Measurements from ENCODE around the gene GRAMD1A.
"Not testable (repeated sequence)": the region's sequence is repeated elsewhere in the genome, so short reads cannot be mapped to it uniquely, and the experiment has no call there.

GRAMD1A gene

DNA sequence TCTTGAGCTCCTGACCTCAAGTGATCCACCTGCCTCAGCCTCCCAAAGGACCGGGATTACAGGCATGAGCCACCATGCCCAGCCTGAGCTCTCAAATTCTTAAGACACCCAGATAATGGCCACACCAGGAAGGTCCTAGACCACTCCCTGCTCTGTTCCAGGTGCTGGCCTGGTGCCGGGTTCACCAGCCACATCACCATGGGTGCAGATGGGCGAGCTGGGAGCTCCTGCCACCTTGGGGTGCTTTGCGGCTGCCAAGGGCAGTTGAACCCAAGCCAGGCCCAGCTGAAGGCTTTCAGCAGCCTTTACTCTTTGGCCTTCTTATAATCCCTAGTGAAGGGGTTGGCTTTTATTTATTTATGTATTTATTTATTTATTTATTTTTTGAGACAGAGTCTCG is 46.3 kb downstream of the GRAMD1A start:
- no peak overlapping the region for H3K27ac ChIP-seq
- no peak for TF ChIP-seq CTCF (IDR thresholded peaks at IDR 0.05)
- DNase-seq (ENCODE audit: low spot score), result no peak
- H3K4me3 ChIP-seq, result no peak overlapping the region

- Histone ChIP-seq H3K4me3 (no peak overlapping the region), H3K27ac (no peak overlapping the region)
- TF ChIP-seq CTCF (IDR thresholded peaks at IDR 0.05), result no peak
- DNase-seq (ENCODE audit: low spot score), result no peak
Measured at GRCh38 chr19:35048911-35049411, 48.8 kb downstream of the GRAMD1A start.

GRCh38 chr19:35049456-35049855 is 49.3 kb downstream of the GRAMD1A start:
- no peak for DNase-seq (ENCODE audit: low spot score)
- H3K4me3 ChIP-seq, result no peak overlapping the region
- no peak overlapping the region for H3K27ac ChIP-seq
- TF ChIP-seq CTCF (IDR thresholded peaks at IDR 0.05), result no peak

- not testable (repeated sequence) for H3K4me3 ChIP-seq; H3K27ac ChIP-seq; DNase-seq (ENCODE audit: low spot score)
Measured at GRCh38 chr19:35050662-35051061, 50.5 kb downstream of the GRAMD1A start.

DNA sequence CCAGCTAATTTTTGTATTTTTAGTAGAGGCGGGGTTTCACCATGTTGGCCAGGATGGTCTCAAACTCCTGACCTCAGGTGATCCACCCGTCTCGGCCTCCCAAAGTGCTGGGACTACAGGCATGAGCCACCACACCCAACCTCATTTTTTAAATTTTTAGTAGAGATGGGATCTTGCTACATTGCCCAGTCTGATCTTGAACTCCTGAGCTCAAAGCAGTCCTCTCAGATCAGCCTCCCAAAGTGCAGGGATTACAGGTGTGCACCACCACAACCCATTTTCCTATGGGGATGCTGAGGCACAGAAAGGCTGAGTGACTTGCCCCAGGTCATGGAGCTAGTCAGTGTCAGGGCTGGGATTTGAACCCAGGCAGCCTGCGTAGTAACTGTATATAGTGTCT is 51.1 kb downstream of the GRAMD1A start:
- H3K4me3 ChIP-seq; DNase-seq (ENCODE audit: low spot score); H3K27ac ChIP-seq: not testable (repeated sequence)

- Histone ChIP-seq H3K27ac (no peak overlapping the region), H3K4me3 (no peak overlapping the region)
- no peak for DNase-seq (ENCODE audit: low spot score)
- no peak for TF ChIP-seq CTCF (IDR thresholded peaks at IDR 0.05)
Measured at GRCh38 chr19:35051796-35052195, 51.7 kb downstream of the GRAMD1A start.

- no peak overlapping the region for H3K27ac ChIP-seq
- TF ChIP-seq CTCF (IDR thresholded peaks at IDR 0.05), result no peak
- no peak overlapping the region for H3K4me3 ChIP-seq
- DNase-seq (ENCODE audit: low spot score), result no peak
Measured at GRCh38 chr19:35052599-35053190, 52.6 kb downstream of the GRAMD1A start.

DNA sequence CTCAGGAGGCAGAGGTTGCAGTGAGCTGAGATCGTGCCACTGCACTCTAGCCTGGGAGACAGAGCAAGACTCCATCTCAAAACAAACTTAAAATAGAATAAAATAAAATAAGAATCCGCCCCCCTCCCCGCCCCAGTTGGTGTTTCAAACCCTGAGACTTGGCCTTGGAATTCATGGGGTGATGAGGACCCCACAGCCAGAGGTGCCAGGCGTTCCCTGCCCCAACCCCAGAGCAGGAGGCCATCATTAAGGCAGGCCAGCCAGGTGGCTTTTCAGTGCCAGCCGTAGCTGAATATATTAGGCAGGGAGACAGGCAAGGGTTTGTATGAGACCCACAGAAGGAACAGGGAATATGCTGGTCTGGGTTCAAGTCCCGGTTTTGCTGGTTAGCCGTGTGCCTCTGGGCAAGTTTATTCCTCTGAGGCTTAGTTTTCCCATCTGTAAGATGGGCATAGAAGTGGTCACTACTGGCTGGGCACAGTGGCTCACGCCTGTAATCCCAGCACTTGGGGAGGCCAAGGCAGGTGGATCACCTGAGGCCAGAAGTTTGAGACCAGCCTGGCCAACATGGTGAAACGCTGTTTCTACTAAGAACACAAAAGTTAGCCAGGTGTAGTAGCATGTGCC is 53.7 kb downstream of the GRAMD1A start:
- no peak overlapping the region for H3K27ac ChIP-seq
- no peak for DNase-seq (ENCODE audit: low spot score)
- no peak overlapping the region for H3K4me3 ChIP-seq
- no peak for TF ChIP-seq CTCF (IDR thresholded peaks at IDR 0.05)
